Stimulated activated CD4-positive, alpha-beta T cell treated with anti-CD3 and anti-CD28 coated beads, Interleukin-15, amount 100 ng/mL, for 24 hours (primary cell): Measurements from ENCODE around the gene MTRF1L.

Source experiments
- DNase-seq: peaks from one replicate; pipeline ENCODE4 v3.0.0-alpha.2; 2020

MTRF1L gene

GRCh38 chr6:153002613-153003365 lies at the start of gene MTRF1L:
Gene MTRF1L (minus strand): TSS chr6:153002709. CDS start chr6:153002685, 24 bp downstream.
- peak; percentile 94 for DNase-seq

DNA sequence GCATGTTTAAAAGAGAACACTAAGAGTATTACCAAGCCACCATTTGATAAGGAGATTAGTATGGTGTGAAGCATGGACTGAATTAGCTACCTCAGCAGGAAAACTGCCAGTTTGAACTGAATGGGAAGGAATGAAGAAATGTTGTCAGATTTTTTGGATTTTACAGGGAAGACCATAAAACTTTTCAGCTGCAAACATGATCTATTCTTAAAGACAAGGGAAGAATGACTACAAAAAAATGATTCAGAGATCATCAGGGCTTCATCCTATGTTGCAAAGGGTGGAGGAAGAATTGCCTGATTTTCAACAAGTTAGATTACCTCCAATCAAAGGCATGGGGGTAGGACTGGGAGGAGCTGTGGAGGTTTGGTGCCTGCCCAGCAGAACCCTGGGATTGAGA lies 49.3 kb upstream of the MTRF1L start:
- DNase-seq = no peak

DNA sequence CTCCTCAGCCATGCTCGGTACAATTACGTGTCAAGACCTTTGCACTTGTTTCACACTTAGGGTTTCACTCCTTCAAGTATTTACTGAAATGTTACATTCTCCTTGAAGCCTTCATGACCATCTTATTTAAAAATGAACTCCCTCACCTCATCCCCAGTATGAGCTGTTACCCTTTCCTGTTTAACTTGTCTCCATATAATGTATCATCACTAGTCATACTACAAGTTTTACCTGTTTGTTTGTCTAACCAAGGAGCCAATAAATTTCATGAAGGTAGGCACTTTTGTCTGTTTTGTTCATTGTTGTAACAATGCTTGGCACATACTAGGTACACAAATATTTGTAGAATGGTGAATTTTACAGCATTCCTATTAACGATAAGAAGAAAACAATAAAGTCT lies 46.1 kb upstream of the MTRF1L start:
- DNase-seq = no peak

DNA sequence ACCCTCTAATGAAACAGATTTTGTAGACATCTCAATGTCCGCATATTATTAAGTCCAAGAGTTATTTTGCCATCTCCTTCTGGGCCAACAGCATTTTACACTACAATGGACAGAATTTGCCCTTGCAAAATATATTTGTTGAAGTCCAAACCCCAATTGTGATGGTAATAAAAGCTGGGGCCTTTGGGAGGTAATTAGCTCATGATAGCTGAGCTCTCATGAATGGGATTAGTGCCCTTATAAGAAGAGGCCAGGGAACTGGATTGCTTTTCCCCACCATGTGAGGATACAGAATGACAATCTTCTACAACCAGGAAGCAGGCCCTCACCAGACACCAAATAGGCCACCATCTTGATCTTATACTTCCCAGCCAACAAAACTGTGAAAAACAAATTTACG lies 44.9 kb upstream of the MTRF1L start:
- no peak for DNase-seq

DNA sequence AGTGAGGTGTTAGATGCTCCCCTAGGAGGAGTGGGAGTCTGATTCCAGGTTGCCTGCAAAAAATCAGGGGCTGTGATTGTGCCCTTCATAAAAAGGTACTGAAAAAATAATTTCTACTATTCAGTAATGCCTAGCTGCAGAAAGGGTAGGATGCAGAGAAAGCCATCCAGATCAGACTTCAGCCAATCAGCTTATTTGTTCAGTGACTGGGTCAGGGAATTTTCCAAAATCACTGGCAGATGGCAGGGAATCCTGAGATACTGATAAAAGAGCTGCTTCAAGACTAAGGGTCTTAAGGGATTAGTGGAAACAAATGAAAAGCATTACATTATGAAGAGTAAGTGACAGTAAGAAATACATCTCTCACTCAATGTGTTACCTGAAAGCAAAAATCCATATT lies 42.8 kb upstream of the MTRF1L start:
- no peak for DNase-seq

- DNase-seq = no peak
These were observed 41.8 kb upstream of the MTRF1L start for GRCh38 chr6:153044295-153044694.

GRCh38 chr6:153043719-153044118 lies 41.2 kb upstream of the MTRF1L start:
- DNase-seq = no peak

DNA sequence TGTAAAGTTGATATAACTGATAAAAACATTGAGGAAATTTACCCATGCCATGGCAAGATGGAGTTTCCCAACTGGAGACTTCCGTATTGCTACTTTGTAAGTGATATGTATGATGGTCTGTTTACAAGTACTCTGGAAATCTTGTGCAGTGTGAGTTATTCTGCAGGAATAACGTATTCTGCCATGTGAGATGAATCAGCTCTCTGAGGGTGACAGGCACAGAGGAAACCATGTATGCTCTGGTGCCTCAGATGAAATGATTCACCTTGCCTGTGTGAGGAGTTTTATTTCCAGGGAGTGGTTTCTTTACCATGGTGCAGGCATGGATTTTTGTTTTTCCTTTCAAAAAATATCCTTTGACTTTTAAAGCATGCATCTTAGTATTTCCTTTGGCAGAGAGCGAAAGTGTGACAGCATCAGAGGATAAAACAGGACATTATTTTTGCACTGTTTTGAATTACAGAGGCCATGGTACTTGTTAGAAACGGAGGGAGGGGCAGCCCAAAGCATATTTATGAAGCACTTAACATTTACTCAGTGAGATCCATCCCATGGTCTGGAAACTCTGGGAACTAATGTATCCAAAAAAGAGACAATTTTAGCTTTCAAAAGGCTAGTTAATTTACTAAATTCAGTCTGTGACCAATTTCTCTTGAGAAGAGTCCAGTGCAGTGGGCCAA lies 36.0 kb upstream of the MTRF1L start:
- no peak for DNase-seq

DNA sequence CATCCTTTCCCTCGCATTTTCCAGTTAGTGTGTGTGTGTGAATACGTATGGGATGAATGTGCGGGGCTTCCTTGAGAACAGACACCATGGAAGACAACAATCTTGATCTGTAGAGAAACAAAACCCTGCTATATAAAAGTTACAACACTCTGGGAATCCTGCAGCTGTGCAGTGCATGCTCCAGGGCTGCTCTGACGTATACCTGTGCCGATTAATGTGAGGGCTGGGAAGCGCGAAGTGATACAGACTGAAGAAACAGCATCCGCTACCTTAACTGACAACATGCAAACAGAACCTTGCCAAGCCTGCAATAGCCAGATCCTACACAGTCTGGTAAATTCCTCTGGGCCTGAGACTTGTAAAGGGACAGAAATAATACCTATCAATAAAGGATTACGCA lies 31.6 kb upstream of the MTRF1L start:
- DNase-seq = no peak

GRCh38 chr6:153032255-153032882 lies 29.9 kb upstream of the MTRF1L start:
- no peak for DNase-seq

GRCh38 chr6:153031335-153031955 lies 28.9 kb upstream of the MTRF1L start:
- DNase-seq = no peak

GRCh38 chr6:153028963-153029362 lies 26.5 kb upstream of the MTRF1L start:
- no peak for DNase-seq

DNA sequence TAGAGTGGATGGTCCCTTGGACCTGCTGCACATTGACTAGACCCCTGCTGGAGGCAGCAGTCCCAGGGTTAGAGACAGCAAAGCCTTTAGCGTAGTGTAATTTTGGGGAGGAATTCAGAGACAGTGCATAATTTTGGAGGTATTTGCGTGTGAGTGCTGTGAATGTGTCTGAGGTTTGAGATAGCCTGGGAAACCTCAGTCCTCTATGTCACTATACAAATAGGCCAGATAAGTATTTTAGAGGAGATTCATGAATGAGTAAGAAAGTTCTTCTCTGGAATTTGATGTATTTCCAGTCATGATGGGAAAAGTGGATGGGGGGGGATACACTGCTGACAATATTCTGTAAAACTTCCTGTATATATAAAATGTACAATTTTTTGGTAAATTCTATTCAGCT lies 25.8 kb upstream of the MTRF1L start:
- DNase-seq = no peak

DNA sequence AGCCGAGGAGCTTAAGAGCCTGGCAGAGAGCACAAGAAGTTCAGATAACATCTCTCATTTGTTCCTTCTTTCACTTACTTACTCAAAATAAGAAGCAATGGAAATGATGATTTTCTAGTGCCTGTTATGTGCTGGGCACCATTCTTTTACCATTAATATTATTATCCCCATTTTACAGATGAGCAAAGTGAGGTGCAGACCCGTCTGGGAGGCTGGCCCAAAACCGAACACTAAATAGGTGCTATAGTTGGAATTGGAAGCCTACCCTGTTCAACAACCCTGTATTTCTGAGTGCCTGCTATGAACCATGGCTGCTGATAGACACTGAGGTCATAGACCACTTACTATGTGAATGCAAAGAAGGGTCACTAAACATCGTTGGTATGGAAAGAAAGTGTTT lies 25.0 kb upstream of the MTRF1L start:
- no peak for DNase-seq

GRCh38 chr6:153024709-153025017 lies 22.2 kb upstream of the MTRF1L start:
- DNase-seq = no peak

GRCh38 chr6:153023977-153024708 lies 21.6 kb upstream of the MTRF1L start:
- peak; percentile 39 for DNase-seq

GRCh38 chr6:153018355-153018754 lies 15.8 kb upstream of the MTRF1L start:
- DNase-seq = no peak

DNA sequence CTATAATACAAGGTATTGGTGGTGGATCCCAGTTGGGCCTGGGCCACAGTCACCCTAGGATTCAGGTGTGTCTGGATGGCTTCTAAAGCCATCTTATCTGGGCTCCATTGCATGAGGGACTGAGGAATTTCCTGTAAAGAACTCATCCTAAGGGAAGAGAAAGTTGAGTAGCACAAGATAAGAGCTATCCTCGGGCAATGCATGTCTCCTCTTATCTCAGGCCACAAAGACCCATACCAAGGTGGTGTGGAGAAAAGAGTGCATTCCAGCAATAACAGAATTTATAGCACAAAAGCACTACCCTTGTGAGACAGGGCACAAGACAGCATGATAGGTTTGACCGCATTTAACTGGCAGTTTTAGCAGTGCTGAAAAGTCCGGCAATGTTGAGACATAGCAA lies 14.3 kb upstream of the MTRF1L start:
- no peak for DNase-seq

GRCh38 chr6:153015094-153015640 lies 12.7 kb upstream of the MTRF1L start:
- no peak for DNase-seq

GRCh38 chr6:153013438-153013837 lies 10.9 kb upstream of the MTRF1L start:
- DNase-seq = no peak

DNA sequence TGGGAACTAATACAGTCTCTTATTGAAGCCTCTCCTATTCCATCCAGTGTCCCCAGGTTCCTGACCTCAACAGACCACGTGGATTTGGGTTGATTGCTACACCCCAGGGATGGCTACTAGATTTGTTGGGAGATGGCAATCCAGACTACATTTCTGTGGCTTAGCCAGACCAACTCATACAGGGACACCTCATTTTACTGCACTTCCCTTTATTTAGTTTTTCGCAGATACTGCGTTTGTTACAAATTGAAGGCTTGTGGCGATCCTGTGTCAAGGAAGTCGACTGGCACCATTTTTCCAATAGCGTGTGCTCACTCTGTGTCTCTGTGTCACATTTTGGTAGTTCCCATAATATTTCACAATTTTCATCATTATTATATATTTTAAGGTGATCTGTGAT lies 10.3 kb upstream of the MTRF1L start:
- no peak for DNase-seq

GRCh38 chr6:153003366-153003690 lies 819 bp upstream of the MTRF1L start:
- no peak for DNase-seq
